ENCODE results near the gene EXO1.

DNA sequence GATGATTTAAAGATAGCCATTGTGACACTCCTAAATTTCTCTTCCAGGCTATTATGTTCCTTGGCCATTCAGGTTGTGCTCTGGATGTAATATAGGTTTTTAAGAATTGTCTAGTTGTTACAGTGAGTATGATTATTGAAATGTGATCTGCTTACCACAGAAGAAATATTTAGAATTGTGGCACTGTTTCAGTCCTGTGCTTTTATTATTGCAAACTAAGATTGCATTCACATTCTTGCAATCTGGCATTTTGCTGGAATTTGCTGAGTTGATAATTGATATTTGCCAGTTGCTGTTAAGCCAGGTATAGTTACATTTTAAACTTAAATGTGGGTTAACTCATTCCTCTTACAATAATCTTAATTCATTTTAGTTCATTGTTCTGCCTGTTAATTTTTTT, 22.3 kb downstream of the EXO1 start:
- no peak for TF ChIP-seq EGR1 (IDR thresholded peaks at IDR 0.05)
- TF ChIP-seq NFIC (IDR thresholded peaks at IDR 0.05) = no peak
- no peak for TF ChIP-seq EP300 (IDR thresholded peaks at IDR 0.05; ENCODE audit: borderline replicate concordance)
- TF ChIP-seq, protein P1, sequence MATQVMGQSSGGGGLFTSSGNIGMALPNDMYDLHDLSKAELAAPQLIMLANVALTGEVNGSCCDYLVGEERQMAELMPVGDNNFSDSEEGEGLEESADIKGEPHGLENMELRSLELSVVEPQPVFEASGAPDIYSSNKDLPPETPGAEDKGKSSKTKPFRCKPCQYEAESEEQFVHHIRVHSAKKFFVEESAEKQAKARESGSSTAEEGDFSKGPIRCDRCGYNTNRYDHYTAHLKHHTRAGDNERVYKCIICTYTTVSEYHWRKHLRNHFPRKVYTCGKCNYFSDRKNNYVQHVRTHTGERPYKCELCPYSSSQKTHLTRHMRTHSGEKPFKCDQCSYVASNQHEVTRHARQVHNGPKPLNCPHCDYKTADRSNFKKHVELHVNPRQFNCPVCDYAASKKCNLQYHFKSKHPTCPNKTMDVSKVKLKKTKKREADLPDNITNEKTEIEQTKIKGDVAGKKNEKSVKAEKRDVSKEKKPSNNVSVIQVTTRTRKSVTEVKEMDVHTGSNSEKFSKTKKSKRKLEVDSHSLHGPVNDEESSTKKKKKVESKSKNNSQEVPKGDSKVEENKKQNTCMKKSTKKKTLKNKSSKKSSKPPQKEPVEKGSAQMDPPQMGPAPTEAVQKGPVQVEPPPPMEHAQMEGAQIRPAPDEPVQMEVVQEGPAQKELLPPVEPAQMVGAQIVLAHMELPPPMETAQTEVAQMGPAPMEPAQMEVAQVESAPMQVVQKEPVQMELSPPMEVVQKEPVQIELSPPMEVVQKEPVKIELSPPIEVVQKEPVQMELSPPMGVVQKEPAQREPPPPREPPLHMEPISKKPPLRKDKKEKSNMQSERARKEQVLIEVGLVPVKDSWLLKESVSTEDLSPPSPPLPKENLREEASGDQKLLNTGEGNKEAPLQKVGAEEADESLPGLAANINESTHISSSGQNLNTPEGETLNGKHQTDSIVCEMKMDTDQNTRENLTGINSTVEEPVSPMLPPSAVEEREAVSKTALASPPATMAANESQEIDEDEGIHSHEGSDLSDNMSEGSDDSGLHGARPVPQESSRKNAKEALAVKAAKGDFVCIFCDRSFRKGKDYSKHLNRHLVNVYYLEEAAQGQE (IDR thresholded peaks at IDR 0.05; ENCODE audit: low read depth) = no peak
- no peak for TF ChIP-seq TAF1 (IDR thresholded peaks at IDR 0.05; ENCODE audit: low read depth)
- TF ChIP-seq, protein P2, sequence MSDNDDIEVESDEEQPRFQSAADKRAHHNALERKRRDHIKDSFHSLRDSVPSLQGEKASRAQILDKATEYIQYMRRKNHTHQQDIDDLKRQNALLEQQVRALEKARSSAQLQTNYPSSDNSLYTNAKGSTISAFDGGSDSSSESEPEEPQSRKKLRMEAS (IDR thresholded peaks at IDR 0.05) = no peak
- no peak for TF ChIP-seq RAD21 (IDR thresholded peaks at IDR 0.05; ENCODE audit: low read depth)
- TF ChIP-seq YY1 (IDR thresholded peaks at IDR 0.05; ENCODE audit: low read depth) = no peak
- TF ChIP-seq, protein P3, sequence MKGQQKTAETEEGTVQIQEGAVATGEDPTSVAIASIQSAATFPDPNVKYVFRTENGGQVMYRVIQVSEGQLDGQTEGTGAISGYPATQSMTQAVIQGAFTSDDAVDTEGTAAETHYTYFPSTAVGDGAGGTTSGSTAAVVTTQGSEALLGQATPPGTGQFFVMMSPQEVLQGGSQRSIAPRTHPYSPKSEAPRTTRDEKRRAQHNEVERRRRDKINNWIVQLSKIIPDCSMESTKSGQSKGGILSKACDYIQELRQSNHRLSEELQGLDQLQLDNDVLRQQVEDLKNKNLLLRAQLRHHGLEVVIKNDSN (IDR thresholded peaks at IDR 0.05) = no peak
- TF ChIP-seq CEBPB (IDR thresholded peaks at IDR 0.05) = no peak
- TF ChIP-seq FOXM1 (IDR thresholded peaks at IDR 0.05; ENCODE audit: borderline replicate concordance, low read depth) = no peak
- no peak for TF ChIP-seq CREB1 (IDR thresholded peaks at IDR 0.05; ENCODE audit: low read depth)

Measured in Ishikawa (cell line).